K562 (cell line): ENCODE measurements around the gene HPD. TPM values are rescaled to one million over a fixed set of nuclear protein-coding genes. Genes with fewer than 3 reads are reported as not detected.
A peak's percentile ranks its signal among the peaks of the same experiment; 100 is the strongest.

ENCODE experiments used
- ATAC-seq: fragments of 200-7000 bp; cut with Tn5 transposase; 3 replicates; pipeline ENCODE4 v1.9.1; 2020; ENCODE audit warnings: moderate library complexity
- BruUV-seq: library from RNA; stranded (reverse); fragments of 400-500 nt; replicated peaks from 2 replicates; lab custom pipeline; 2021; lab: Mats Ljungman, UMichigan
- CTCF ChIA-PET: fragments of 300-600 bp; formaldehyde crosslinking; extraction: SDS; loops from one replicate; lab custom pipeline; 2021; ENCODE audit warnings: low intra/inter-chr PET ratio; lab: Yijun Ruan, JAX
- POLR2A ChIA-PET: fragments of 300-600, 350-650 bp; sonication (Branson Sonifier 250); formaldehyde crosslinking; extraction: SDS; loops from one replicate; lab custom pipeline; 2021; ENCODE audit warnings: antibody characterized with exemption, inconsistent platforms; lab: Yijun Ruan, JAX
- DNase-seq, 4 experiments: peaks; one replicate each; pipeline versions ENCODE4 v3.0.0 to v3.0.0-alpha.2; 2011 to 2018; ENCODE audit warnings: low spot score in 3 of 4, mixed read lengths in 3 of 4; ENCODE audit errors: extremely low read depth in 1 of 4
- FAIRE-seq: peaks from 2 replicates; lab custom pipeline; 2011; peaks lifted over from hg19 to GRCh38; lab: Jason Lieb, UNC
- H2AFZ ChIP-seq: 2 replicates; pipeline ENCODE4 v1.6.0; 2011; ENCODE audit warnings: low read depth, low read length, control low read depth, inconsistent platforms
- H3K27ac ChIP-seq: fragments of 200-600 bp; 3 replicates; pipeline ENCODE4 v1.8.0; 2011; ENCODE audit warnings: low read depth, mild to moderate bottlenecking, control low read depth, inconsistent platforms, low read length, moderate library complexity, mixed read lengths; ENCODE audit errors: extremely low read depth
- H3K27me3 ChIP-seq, 2 experiments: fragments of 300-600 bp in 1 of 2; 2 replicates in 1 of 2; 3 replicates in 1 of 2; pipeline versions ENCODE4 v1.6.0 to v1.8.0; 2011; ENCODE audit warnings: inconsistent platforms in 2 of 2, low read length in 2 of 2, mild to moderate bottlenecking in 1 of 2, mixed read lengths in 1 of 2, moderate library complexity in 1 of 2; ENCODE audit not compliant: control insufficient read depth in 2 of 2, insufficient read depth in 2 of 2
- H3K36me3 ChIP-seq: fragments of 300-600 bp; 3 replicates; pipeline ENCODE4 v1.8.0; 2011; ENCODE audit warnings: mild to moderate bottlenecking, low read length, inconsistent platforms; ENCODE audit not compliant: control insufficient read depth, insufficient read depth
- H3K4me1 ChIP-seq, 2 experiments: fragments of 200-600 bp in 1 of 2; replicated peaks in 1 of 2; 2 replicates in 1 of 2; 3 replicates in 1 of 2; pipeline versions ENCODE4 v1.5.1 to v1.8.0; 2011; ENCODE audit warnings: inconsistent platforms in 2 of 2, low read length in 2 of 2, mild to moderate bottlenecking in 1 of 2, mixed read lengths in 1 of 2, moderate library complexity in 1 of 2; ENCODE audit not compliant: control insufficient read depth in 2 of 2, insufficient read depth in 2 of 2
- H3K4me2 ChIP-seq: 2 replicates; pipeline ENCODE4 v1.6.1; 2011; ENCODE audit warnings: low read length, control low read depth, inconsistent platforms, mixed read lengths; ENCODE audit not compliant: insufficient read depth
- H3K4me3 ChIP-seq: fragments of 200-600 bp; sonication (generic), shearing (Covaris generic); 2 replicates; pipeline ENCODE4 v1.5.1; 2016; ENCODE audit warnings: control low read depth, inconsistent platforms
- H3K79me2 ChIP-seq: fragments of 200-600 bp; 3 replicates; pipeline ENCODE4 v1.8.0; 2011; ENCODE audit warnings: low read length, inconsistent platforms; ENCODE audit not compliant: control insufficient read depth, insufficient read depth
- H3K9ac ChIP-seq, 2 experiments: 2 replicates each; pipeline versions ENCODE4 v1.6.0 to v1.6.1; 2011; ENCODE audit warnings: low read depth in 2 of 2, low read length in 2 of 2, control low read depth in 1 of 2, inconsistent platforms in 1 of 2, mild to moderate bottlenecking in 1 of 2, mixed read lengths in 1 of 2; ENCODE audit not compliant: insufficient read depth in 1 of 2
- H3K9me1 ChIP-seq: one replicate; pipeline ENCODE4 v1.6.0; 2011; ENCODE audit warnings: inconsistent platforms, mild to moderate bottlenecking, low read length, moderate library complexity; ENCODE audit not compliant: control insufficient read depth, insufficient read depth
- H3K9me3 ChIP-seq: replicated peaks from 2 replicates; pipeline ENCODE4 v1.5.1; 2011; ENCODE audit warnings: low read depth, low read length, inconsistent platforms; ENCODE audit not compliant: control insufficient read depth, insufficient read depth
- H4K20me1 ChIP-seq: replicated peaks from 2 replicates; pipeline ENCODE4 v1.6.1; 2011; ENCODE audit warnings: low read length, inconsistent platforms, mixed read lengths; ENCODE audit not compliant: control insufficient read depth, insufficient read depth
- ARHGAP35 ChIP-seq: fragments of 450-650 bp; IDR thresholded peaks from 2 replicates; pipeline ENCODE4 v1.6.1; 2018; ENCODE audit not compliant: partially characterized antibody
- C11orf30 ChIP-seq: fragments of 450-650 bp; IDR thresholded peaks from 2 replicates; pipeline ENCODE4 v1.6.1; 2016; ENCODE audit warnings: low read depth, mild to moderate bottlenecking
- CEBPB ChIP-seq: fragments of 450-650 bp; IDR thresholded peaks from 2 replicates; pipeline ENCODE4 v1.6.1; 2016; ENCODE audit warnings: missing genetic modification characterization, missing compliant biosample characterization
- DPF2 ChIP-seq: fragments of 450-650 bp; IDR thresholded peaks from 2 replicates; pipeline ENCODE4 v1.6.1; 2016
- ELF1 ChIP-seq: fragments of 200-800 bp; sonication (Bioruptor generic); IDR thresholded peaks from 2 replicates; pipeline ENCODE4 v1.6.1; 2016; ENCODE audit warnings: missing genetic modification characterization, missing compliant biosample characterization
- ETV1 ChIP-seq: fragments of 450-650 bp; conservative IDR thresholded peaks from 2 replicates; pipeline ENCODE4 v1.6.1; 2016; ENCODE audit warnings: missing genetic modification characterization, control low read depth, low read depth, missing compliant biosample characterization
- HNRNPUL1 ChIP-seq: fragments of 200-400 bp; formaldehyde crosslinking; IDR thresholded peaks from 2 replicates; pipeline ENCODE4 v1.6.1; 2017; ENCODE audit warnings: low read length
- LEF1 ChIP-seq: fragments of 450-650 bp; IDR thresholded peaks from 2 replicates; pipeline ENCODE4 v1.6.1; 2016; ENCODE audit warnings: mild to moderate bottlenecking
- MYNN ChIP-seq, 2 experiments: sonication (generic); formaldehyde crosslinking in 1 of 2; IDR thresholded peaks; 2 replicates each; pipeline versions ENCODE4 v1.5.0 to v1.6.1; 2016 to 2020; ENCODE audit warnings: antibody characterized with exemption in 1 of 2, missing genetic modification reagents in 1 of 2
- RREB1 ChIP-seq: fragments of 250-450 bp; sonication (Bioruptor Pico); IDR thresholded peaks from 2 replicates; pipeline ENCODE4 v1.4.0; 2020
- ZFPM2 ChIP-seq: fragments of 250-450 bp; sonication (Bioruptor Pico); IDR thresholded peaks from 2 replicates; pipeline ENCODE4 v1.5.1; 2022; ENCODE audit warnings: mild to moderate bottlenecking
- ZNF707 ChIP-seq: fragments of 250-450 bp; sonication (Bioruptor Pico); conservative IDR thresholded peaks from 2 replicates; pipeline ENCODE4 v1.8.0; 2022; ENCODE audit warnings: inconsistent platforms, mild to moderate bottlenecking, moderate library complexity
- ZNF717 ChIP-seq: fragments of 250-450 bp; sonication (Bioruptor Pico); IDR thresholded peaks from 2 replicates; pipeline ENCODE4 v1.5.0; 2021
- ZZZ3 ChIP-seq: fragments of 450-650 bp; IDR thresholded peaks from 2 replicates; pipeline ENCODE4 v1.6.1; 2016; ENCODE audit warnings: antibody characterized with exemption, mild to moderate bottlenecking, moderate library complexity
- WGBS: fragments of 100-300 bp; shearing (Covaris generic); methylation state at CpG from one replicate; pipeline ENCODE4 v1.1.6; 2016; ENCODE audit warnings: low coverage, mixed read lengths; ENCODE audit not compliant: insufficient coverage; ENCODE audit errors: missing lambda C conversion rate; 5-methylcytosine and 5-hydroxymethylcytosine counted together
- in situ Hi-C: fragments of 300-500 bp; cut with MboI; formaldehyde crosslinking; loops from 4 replicates; pipeline ENCODE4 v1.15.0; 2018; ENCODE audit warnings: inconsistent platforms, mixed read lengths
- intact Hi-C: fragments of 100-400 bp; cut with micrococcal nuclease; formaldehyde crosslinking; loops from 2 replicates; pipeline ENCODE4 v1.14.2; 2022
- polyA plus RNA-seq, 8 experiments: library from polyadenylated mRNA; depleted of rRNA in 4 of 8; stranded (reverse) in 5 of 8; unstranded in 3 of 8; fragments of >200 nt; fragmentation: Nextera tagmentation in 2 of 8; fragmentation: Illumina TruSeq in 1 of 8; extraction: Ambion mirVana in 2 of 8; extraction: Trizol in 1 of 8; gene quantifications; 2 replicates each; pipeline versions ENCODE4 v1.2.1 to v1.2.3, GENCODE V29; 2011 to 2014; ENCODE audit warnings: inconsistent platforms in 1 of 8, missing spikeins in 1 of 8
- total RNA-seq, 7 experiments: library from RNA; depleted of rRNA in 6 of 7; stranded (reverse); fragments of >200 nt in 6 of 7; fragmentation: Illumina TruSeq in 2 of 7; extraction: Trizol in 2 of 7; gene quantifications; 2 replicates each; pipeline versions ENCODE4 v1.2.1 to v1.2.3, GENCODE V29; 2011 to 2021; ENCODE audit warnings: low replicate concordance in 1 of 7
- TF ChIP-seq, protein P1 (sequence below): sonication (generic); formaldehyde crosslinking; IDR thresholded peaks from 2 replicates; pipeline ENCODE4 v1.9.0; 2022; ENCODE audit warnings: mild to moderate bottlenecking, missing genetic modification reagents
- TF ChIP-seq, protein P2 (sequence below): fragments of 200-800 bp; sonication (Bioruptor generic); IDR thresholded peaks from 2 replicates; pipeline ENCODE4 v1.6.1; 2017; ENCODE audit warnings: missing genetic modification characterization, missing compliant biosample characterization

Gene HPD
- total and polyA plus RNA-seq, 9 of the 15 experiments (the other 6 are each of a cell fraction or from before 2014, with no cell fraction given), result 0.06 to 0.29 (median 0.07) TPM; not detected in 4

DNA sequence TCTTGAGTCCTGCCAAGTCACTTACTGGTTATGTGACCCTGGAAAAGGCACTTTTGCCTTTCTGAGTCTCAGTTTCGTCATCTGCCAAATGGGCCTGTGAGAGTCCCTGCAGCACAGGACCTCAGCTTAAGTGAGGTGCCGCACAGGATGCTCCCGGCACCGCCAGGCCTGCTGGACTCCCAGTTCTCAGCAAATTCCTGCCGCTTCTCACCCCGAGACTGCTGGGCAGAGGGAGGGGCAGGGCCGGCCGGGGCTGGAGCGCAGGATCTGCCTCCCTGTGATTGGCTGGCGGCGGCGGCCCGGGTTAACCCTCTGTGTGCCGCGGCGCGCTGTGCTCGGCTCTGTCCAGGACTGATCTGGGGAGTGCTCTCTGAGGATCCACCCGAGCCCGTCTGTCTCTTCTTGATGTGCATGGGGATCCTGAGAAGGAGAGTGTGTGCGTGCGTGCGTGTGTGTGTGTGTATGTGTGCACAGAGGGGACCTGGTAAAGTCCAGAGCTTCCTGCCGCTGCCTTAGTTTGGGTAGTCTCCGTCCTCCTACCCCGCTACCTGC, 46.3 kb downstream of the HPD start:
- peak overlapping the region; percentile 18; the same call in 1 of the 3 replicates for H3K27ac ChIP-seq
- TF ChIP-seq MYNN (IDR thresholded peaks at IDR 0.05), result no peak
- no peak for TF ChIP-seq MYNN (CRISPR knock-in tag; IDR thresholded peaks at IDR 0.05)
- TF ChIP-seq RREB1 (CRISPR knock-in tag), result no peak
- TF ChIP-seq ETV1, result no peak
- TF ChIP-seq, protein P1, sequence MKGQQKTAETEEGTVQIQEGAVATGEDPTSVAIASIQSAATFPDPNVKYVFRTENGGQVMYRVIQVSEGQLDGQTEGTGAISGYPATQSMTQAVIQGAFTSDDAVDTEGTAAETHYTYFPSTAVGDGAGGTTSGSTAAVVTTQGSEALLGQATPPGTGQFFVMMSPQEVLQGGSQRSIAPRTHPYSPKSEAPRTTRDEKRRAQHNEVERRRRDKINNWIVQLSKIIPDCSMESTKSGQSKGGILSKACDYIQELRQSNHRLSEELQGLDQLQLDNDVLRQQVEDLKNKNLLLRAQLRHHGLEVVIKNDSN (CRISPR knock-in tag), result no peak
- TF ChIP-seq CEBPB (tag), result no peak
- no peak for TF ChIP-seq ARHGAP35
- TF ChIP-seq HNRNPUL1, result no peak
- no peak for TF ChIP-seq ELF1 (tag)
- TF ChIP-seq ZNF717 (CRISPR knock-in tag), result no peak
- TF ChIP-seq, protein P2, sequence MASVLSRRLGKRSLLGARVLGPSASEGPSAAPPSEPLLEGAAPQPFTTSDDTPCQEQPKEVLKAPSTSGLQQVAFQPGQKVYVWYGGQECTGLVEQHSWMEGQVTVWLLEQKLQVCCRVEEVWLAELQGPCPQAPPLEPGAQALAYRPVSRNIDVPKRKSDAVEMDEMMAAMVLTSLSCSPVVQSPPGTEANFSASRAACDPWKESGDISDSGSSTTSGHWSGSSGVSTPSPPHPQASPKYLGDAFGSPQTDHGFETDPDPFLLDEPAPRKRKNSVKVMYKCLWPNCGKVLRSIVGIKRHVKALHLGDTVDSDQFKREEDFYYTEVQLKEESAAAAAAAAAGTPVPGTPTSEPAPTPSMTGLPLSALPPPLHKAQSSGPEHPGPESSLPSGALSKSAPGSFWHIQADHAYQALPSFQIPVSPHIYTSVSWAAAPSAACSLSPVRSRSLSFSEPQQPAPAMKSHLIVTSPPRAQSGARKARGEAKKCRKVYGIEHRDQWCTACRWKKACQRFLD (CRISPR knock-in tag), result no peak
- TF ChIP-seq ZZZ3, result no peak
- TF ChIP-seq DPF2, result no peak
- no peak for TF ChIP-seq ZFPM2 (CRISPR knock-in tag)
- no peak for TF ChIP-seq ZNF707 (CRISPR knock-in tag)
- TF ChIP-seq LEF1, result no peak
- TF ChIP-seq C11orf30, result no peak

More for the DNA sequence above, 46.3 kb downstream of the HPD start:
- intact Hi-C loops, result loop anchor here (1.0 to 2.0 kb wide), 3 partner anchors 17 to 76 kb away; partner anchors contain the start of gene PSMD9
- H3K4me3 ChIP-seq, result peak overlapping the region; percentile 53
- ChIA-PET CTCF (interaction anchor here (0.9 to 5.5 kb wide), 2 partner anchors 17 to 37 kb away, joined by 5 to 73 read pairs; partner anchors contain the start of gene RHOF), POLR2A (interaction anchor here (0.5 to 12.1 kb wide), 10 partner anchors 10 to 1232 kb away, joined by 3 to 194 read pairs (median 4); partner anchors contain the start of genes PSMD9, RHOF and SETD1B)
- H3K9ac ChIP-seq, result peak overlapping the region; percentile 44 to 93; a peak in 3 of 4 replicates
- no TSS peak for BruUV-seq
- 6% methylated on average over 18 of the region's 26 CpGs for WGBS
- peak overlapping the region; percentile 92 for H3K4me2 ChIP-seq
- 0 out of 2 replicates have a peak overlapping the region, but pooled peaks have one; percentile 26 for H2AFZ ChIP-seq
- ATAC-seq (peak; percentile 91), DNase-seq (peak; percentile 79 to 93 (median 92)), FAIRE-seq (peak; percentile 64)
- H3K4me1 ChIP-seq, result peaks cover 22 to 56% of the 10 kb centered on the region in 2 experiments
- peaks cover 59% of the 10 kb centered on the region for H3K79me2 ChIP-seq
- H3K27me3 ChIP-seq, result no peaks in the 10 kb centered on the region
- H3K9me3 ChIP-seq, result no peaks in the 10 kb centered on the region
- H3K9me1 ChIP-seq, result no peaks in the 10 kb centered on the region
- in situ Hi-C loops, result no loop called here
- H3K36me3 ChIP-seq, result peaks cover 92% of the 10 kb centered on the region
- peaks cover 24% of the 10 kb centered on the region for H4K20me1 ChIP-seq
